ENCODE results near the gene UBE3C. TPM values are rescaled to one million over a fixed set of nuclear protein-coding genes. Genes with fewer than 3 reads are reported as not detected.

UBE3C gene
- total RNA-seq, 2 experiments from 2014 or later, result 55.0 to 55.7 TPM

DNA sequence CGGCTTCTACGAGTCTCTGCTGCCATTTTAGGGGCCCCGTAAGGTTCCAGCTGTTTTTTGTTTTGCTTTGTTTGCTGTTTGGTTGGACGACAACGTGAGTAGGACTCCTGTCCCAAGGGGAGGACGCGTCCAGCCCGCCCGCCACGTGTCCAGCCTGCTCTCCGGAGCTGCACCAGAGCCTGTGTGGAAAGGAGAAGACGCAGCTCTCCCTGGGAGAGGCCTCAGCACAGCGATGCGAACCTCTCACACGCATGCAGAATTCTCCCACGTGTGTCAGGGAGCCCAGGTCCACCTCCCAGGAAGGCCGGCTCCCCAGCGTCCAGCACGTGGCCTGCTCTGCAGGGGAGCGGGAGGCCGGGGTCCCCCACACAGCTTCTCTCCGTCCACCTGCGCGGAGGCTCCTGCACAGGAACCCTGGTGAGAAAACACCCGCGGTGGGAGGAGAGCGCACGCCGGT, 161.7 kb downstream of the UBE3C start:
- Mint-ChIP-seq H3K36me3 (ENCODE audit: low read depth) (peaks cover 7% of the 10 kb centered on the region), H3K4me3 (no peak overlapping the region), H3K27ac (no peak overlapping the region), H3K27me3 (no peaks in the 10 kb centered on the region), H3K9me3 (peaks cover 5% of the 10 kb centered on the region), H3K4me1 (peaks cover 58% of the 10 kb centered on the region)
- no peak for DNase-seq
- ChIA-PET POLR2A (interaction anchor here (1.1 to 3.6 kb wide), 2 partner anchors 38 to 407 kb away, joined by 4 to 57 read pairs; partner anchors contain the start of genes DNAJB6 and LMBR1), CTCF (no interaction called here)

DNA sequence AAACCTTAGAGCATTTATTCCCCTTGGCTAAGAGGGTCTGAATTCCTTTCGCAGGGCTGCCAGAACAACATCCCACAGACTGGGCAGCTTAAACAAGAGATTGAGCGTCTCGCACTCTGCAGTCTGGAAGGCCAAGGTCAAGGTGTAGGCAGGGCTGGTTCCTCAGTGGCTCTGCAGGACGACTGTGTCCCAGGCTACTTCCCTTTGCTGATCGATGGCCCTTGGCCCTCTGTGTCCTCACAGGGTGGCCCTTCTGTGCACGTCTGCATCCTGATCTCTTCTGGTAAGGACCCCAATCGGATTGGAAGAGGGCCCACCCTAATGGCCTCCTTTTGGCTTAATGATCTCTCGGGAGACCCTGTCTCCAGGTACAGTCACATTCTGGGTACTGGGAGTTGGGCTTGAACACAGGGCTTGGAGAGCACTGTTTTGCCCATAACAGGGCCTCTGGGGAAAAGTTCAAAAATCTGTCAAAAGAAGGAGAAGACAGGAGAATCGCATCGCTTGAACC, 162.9 kb downstream of the UBE3C start:
- peaks cover 5% of the 10 kb centered on the region for H3K9me3 Mint-ChIP-seq
- H3K4me3 Mint-ChIP-seq, result peak overlapping the region; percentile 63
- peaks cover 7% of the 10 kb centered on the region for H3K36me3 Mint-ChIP-seq (ENCODE audit: low read depth)
- DNase-seq, result no peak
- CTCF ChIA-PET, result interaction anchor here (0.7 to 2.0 kb wide), 6 partner anchors 27 to 352 kb away, joined by 3 to 12 read pairs (median 3); partner anchors contain the start of genes DNAJB6 and NOM1
- H3K27me3 Mint-ChIP-seq, result no peaks in the 10 kb centered on the region
- POLR2A ChIA-PET, result interaction anchor here (3.6 kb wide), 1 partner anchor 36 kb away, joined by 57 read pairs; the partner anchor contains the start of gene DNAJB6
- peaks cover 65% of the 10 kb centered on the region for H3K4me1 Mint-ChIP-seq
- peak overlapping the region; percentile 98 for H3K27ac Mint-ChIP-seq

DNA sequence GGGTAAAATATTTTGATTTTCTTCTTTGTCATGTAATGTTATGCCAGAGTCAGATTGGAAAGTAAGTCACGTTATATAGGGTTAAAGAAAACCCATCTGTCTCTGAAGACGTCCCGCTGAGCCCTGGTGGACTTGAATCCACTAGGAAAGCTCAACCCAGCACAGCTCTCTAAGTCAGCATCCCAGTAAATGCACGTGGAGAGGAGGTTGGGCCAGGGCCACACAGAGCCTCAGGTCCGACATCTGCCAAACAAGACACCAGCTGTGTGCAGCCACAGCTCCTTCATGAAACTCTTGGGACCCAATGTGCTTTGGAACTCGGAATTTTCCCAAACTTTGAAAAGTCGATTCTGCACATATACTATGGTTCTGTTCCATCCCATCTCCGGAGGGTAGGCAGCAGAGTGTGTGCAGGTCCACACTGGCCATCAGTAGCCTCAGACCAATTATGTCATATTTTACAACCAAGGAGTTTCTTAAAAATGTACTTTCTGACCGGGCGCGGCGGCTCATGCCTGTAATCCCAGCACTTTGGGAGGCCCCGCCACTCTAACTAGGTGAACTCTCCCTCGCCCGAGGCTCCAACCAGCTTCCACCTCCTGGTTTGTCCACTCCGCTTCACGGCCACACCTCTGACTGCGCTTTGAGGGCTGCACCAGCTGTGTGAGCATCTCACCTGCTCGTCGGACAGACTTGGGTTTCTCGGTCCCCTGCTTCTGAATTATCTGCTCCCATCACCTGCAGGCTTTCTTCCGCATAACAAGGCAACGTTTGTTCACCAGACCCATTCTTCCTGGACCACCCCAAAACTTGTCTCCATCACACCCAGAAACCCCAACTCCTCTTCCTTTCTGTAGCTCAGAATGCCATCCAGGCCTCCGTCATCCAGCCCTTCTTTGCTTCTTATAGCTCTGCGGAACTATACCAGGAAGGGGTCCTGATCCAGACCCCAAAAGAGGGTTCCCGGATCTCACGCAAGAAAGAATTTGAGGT, 168.4 kb downstream of the UBE3C start:
- no peaks in the 10 kb centered on the region for H3K27me3 Mint-ChIP-seq
- peaks cover 60% of the 10 kb centered on the region for H3K4me1 Mint-ChIP-seq
- H3K4me3 Mint-ChIP-seq, result no peak overlapping the region
- DNase-seq, result no peak
- ChIA-PET POLR2A (interaction anchor here (0.9 to 4.3 kb wide), 2 partner anchors 11 to 29 kb away, joined by 3 to 20 read pairs; partner anchors contain the start of gene DNAJB6), CTCF (no interaction called here)
- H3K27ac Mint-ChIP-seq, result peak overlapping the region; percentile 47
- no peaks in the 10 kb centered on the region for H3K9me3 Mint-ChIP-seq
- H3K36me3 Mint-ChIP-seq (ENCODE audit: low read depth), result no peaks in the 10 kb centered on the region

DNA sequence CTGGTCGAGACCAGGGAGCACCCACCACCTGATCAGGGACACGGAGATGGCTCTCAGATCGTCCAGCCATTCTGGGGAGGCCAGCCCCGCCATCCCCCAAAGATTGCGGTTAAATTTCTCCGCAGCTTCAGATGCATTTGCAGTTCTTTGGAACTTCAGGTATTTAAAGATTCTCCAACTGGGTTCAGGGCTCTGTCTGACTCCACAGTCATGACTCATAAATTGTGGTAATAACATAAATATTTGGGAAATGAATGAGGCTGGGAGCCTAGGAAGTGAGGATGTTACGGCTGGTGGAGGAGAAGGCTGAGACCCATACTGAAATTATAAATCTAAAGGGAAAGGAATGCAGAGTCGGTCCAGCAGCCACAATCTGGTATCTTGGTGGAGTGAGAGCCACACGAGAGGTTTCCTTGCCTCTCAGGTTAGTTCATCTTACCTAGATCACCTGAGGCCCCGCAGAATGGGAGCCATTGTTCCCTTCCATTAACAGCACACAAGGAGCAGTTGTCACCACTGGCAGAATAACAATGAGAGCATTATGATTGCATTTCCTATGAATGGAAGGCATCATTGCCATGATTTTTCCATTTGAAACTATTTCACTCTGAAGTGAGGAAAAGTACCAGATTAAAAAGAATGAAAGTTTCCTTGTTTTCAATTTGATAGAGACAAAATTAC, 171.4 kb downstream of the UBE3C start:
- no peak overlapping the region for H3K27ac Mint-ChIP-seq
- no peak overlapping the region for H3K4me3 Mint-ChIP-seq
- H3K9me3 Mint-ChIP-seq, result no peaks in the 10 kb centered on the region
- peaks cover 2% of the 10 kb centered on the region for H3K27me3 Mint-ChIP-seq
- DNase-seq, result no peak
- ChIA-PET POLR2A (no interaction called here), CTCF (no interaction called here)
- H3K4me1 Mint-ChIP-seq, result peaks cover 41% of the 10 kb centered on the region
- H3K36me3 Mint-ChIP-seq (ENCODE audit: low read depth), result no peaks in the 10 kb centered on the region

DNA sequence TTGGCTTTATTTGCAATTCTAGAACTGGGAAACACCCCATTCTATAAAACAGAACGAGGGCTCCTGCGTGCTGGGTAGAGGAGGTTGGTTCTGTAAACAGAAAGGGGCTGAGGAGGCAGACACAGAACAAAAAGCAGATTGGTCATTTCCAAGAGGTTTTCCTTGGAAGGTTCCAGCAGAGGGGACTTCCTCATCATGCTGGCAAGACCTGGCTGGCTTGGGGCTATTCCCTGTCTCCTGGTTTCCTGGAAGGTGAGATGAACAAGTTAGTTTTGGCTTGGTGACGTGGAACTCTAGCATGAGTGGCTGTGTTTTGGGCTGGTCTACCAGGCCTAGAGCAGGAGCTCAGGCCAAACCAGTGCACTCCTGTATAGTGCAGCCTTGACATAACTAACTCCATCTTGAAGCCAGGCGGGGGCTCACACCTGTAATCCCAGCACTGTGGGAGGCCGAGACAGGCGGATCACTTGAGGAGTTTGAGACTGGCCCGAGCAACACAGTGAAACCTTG, 172.0 kb downstream of the UBE3C start:
- Mint-ChIP-seq H3K27me3 (peaks cover 2% of the 10 kb centered on the region), H3K4me1 (peaks cover 36% of the 10 kb centered on the region), H3K4me3 (no peak overlapping the region), H3K27ac (no peak overlapping the region), H3K9me3 (no peaks in the 10 kb centered on the region), H3K36me3 (ENCODE audit: low read depth) (no peaks in the 10 kb centered on the region)
- DNase-seq, result no peak
- CTCF ChIA-PET, result no interaction called here
- POLR2A ChIA-PET, result no interaction called here

DNA sequence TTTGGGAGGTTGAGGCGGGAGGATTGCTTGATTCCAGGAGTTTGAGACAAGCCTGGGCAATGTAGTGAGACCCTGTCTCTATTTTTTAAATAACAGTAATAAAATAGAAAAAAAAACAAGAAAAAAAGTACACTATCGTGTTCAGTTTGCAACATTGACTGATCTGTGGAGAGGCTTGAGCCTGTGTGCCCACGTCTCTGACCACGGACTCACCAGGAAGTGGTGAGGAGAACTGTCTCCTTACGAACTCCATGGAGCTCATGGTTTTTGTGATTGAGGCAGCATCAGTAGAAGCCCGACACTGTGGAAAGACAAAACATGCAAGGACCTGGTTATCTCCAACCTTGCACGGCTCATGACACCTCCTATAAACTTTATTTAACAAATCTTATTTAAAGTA, 174.2 kb downstream of the UBE3C start:
- ChIA-PET POLR2A (no interaction called here), CTCF (interaction anchor here (0.6 to 1.7 kb wide), 3 partner anchors 10 to 66 kb away, joined by 3 to 6 read pairs (median 3); no protein-coding TSS in a partner anchor)
- no peak overlapping the region for H3K27ac Mint-ChIP-seq
- no peaks in the 10 kb centered on the region for H3K9me3 Mint-ChIP-seq
- peaks cover 9% of the 10 kb centered on the region for H3K27me3 Mint-ChIP-seq
- H3K36me3 Mint-ChIP-seq (ENCODE audit: low read depth), result no peaks in the 10 kb centered on the region
- H3K4me1 Mint-ChIP-seq, result peaks cover 19% of the 10 kb centered on the region
- DNase-seq, result no peak
- H3K4me3 Mint-ChIP-seq, result no peak overlapping the region

DNA sequence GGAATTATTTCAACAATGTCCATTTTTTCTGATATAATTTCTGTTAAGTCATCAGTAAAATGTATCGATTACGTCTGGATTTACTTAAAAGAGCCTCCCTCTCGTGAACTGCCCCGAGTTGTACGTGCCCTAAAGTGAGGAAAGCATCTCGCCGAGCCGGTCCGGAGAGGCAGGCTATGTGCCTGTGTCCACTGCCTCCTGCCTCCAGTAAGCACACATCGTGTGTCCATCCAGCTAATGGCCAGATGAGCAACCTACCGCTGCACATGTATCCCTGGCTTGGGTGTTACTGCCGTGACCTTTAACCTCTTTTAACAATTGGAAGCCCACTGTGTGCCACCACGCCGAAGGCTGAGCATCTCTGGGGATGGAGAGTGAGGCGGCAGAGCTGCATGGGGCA, 174.9 kb downstream of the UBE3C start:
- H3K27ac Mint-ChIP-seq, result no peak overlapping the region
- CTCF ChIA-PET, result interaction anchor here (0.6 to 1.7 kb wide), 2 partner anchors 11 to 25 kb away, joined by 3 to 6 read pairs; no protein-coding TSS in a partner anchor
- POLR2A ChIA-PET, result no interaction called here
- H3K27me3 Mint-ChIP-seq, result peaks cover 9% of the 10 kb centered on the region
- H3K9me3 Mint-ChIP-seq, result no peaks in the 10 kb centered on the region
- H3K36me3 Mint-ChIP-seq (ENCODE audit: low read depth), result no peaks in the 10 kb centered on the region
- peaks cover 24% of the 10 kb centered on the region for H3K4me1 Mint-ChIP-seq
- no peak for DNase-seq
- no peak overlapping the region for H3K4me3 Mint-ChIP-seq

DNA sequence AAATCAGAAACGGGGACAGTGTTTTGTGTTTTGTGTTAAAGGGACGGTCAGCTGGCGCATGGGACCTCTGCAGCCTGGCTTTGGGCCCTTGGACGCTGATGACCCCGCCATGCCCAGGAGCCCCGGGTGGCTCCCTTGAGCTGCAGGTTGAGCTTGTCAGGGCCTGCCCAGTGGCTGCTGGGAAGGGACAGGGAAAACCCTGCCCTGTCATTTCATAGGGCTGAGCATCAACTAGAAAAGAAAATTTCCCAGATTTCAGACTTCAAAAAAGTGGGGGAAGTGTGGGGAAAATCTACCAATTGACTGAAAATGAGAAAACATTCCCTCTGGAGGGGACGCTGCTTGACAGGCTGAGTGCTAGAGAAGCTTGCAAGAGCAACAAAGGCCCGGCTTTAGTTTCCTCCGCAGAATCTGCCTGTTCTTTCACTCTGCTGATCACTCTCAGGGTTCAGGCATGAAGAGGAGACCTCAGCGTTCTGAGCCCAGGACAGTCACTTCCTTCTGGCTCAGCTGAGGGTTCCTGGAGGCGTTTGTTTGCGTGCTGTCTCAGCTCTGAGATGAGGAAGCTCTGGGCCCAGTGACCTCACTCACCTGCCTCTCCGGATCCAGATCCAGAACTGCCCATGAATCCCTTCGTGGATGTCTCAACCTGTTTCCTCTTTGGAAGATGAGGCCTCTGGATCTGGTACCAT, 179.4 kb downstream of the UBE3C start:
- Mint-ChIP-seq H3K4me1 (peaks cover 8% of the 10 kb centered on the region), H3K27me3 (peaks cover 9% of the 10 kb centered on the region), H3K36me3 (ENCODE audit: low read depth) (no peaks in the 10 kb centered on the region), H3K4me3 (no peak overlapping the region), H3K27ac (peak overlapping the region; percentile 23), H3K9me3 (no peaks in the 10 kb centered on the region)
- no peak for DNase-seq
- CTCF ChIA-PET, result no interaction called here
- POLR2A ChIA-PET, result interaction anchor here (1.1 to 1.5 kb wide), 5 partner anchors 10 to 20 kb away, joined by 3 to 5 read pairs (median 3); partner anchors contain the start of gene DNAJB6

Other genes starting within 250 kb of the UBE3C start
- gene LMBR1, start 245.7 kb upstream of the UBE3C start, total RNA-seq, result 10 to 100 TPM; 51.3 to 51.8 TPM
- 10 to 100 TPM; 22.1 to 22.8 TPM for gene NOM1, start 189.2 kb upstream of the UBE3C start, total RNA-seq
- under 1 TPM in 1 of 2 experiments, not detected in 1; 0.10 TPM for gene MNX1, start 128.3 kb upstream of the UBE3C start, total RNA-seq
- gene DNAJB6, start 198.1 kb downstream of the UBE3C start, total RNA-seq, result 10 to 100 TPM; 85.9 to 97.1 TPM